SK-N-SH (cell line): ENCODE data around the gene VARS1.

ENCODE experiments used
- NRF1 ChIP-seq: IDR thresholded peaks from 2 replicates; pipeline ENCODE4 v1.6.1; 2012; ENCODE audit warnings: low read depth, mild to moderate bottlenecking, low read length
- POLR2AphosphoS5 ChIP-seq: IDR thresholded peaks from 2 replicates; pipeline ENCODE4 v1.6.1; 2012; ENCODE audit warnings: low read depth, low read length
- YY1 ChIP-seq: IDR thresholded peaks from 2 replicates; pipeline ENCODE4 v1.4.0; 2012; ENCODE audit warnings: low read depth, mild to moderate bottlenecking
- TF ChIP-seq, protein P1 (sequence below): fragments of 200-600 bp; sonication (generic); IDR thresholded peaks from 2 replicates; pipeline ENCODE4 v1.6.1; 2017; ENCODE audit warnings: antibody characterized with exemption, mild to moderate bottlenecking, moderate library complexity

DNA sequence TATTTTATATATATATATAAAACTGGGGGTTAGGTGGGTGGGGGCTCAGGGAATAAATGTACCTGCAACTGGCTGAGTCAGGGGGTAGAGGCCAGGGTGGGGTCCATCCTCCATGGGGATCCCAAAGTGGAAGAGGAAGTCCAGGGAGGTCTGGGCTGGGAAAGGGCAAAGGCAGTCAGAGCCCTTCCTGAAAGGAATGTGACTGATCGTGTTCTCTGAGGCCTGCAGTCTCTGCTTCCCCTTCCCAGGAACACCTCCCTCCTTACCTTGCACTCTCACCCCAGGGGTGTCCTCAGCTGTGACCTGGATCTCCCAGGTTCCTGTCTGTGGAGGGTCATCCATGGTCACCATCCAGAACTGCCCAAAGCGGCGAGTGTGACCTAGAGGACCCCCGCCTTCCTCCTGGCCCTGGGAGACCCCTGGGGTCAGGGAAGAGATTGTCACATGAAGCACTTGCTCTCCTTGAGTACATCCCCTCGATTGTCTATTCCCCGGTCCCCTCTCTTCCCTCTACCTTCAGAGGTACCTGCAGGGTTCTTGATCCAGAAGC lies 28.4 kb downstream of the VARS1 start:
- TF ChIP-seq POLR2AphosphoS5 (no peak), YY1 (no peak), NRF1 (no peak)
- TF ChIP-seq, protein P1, sequence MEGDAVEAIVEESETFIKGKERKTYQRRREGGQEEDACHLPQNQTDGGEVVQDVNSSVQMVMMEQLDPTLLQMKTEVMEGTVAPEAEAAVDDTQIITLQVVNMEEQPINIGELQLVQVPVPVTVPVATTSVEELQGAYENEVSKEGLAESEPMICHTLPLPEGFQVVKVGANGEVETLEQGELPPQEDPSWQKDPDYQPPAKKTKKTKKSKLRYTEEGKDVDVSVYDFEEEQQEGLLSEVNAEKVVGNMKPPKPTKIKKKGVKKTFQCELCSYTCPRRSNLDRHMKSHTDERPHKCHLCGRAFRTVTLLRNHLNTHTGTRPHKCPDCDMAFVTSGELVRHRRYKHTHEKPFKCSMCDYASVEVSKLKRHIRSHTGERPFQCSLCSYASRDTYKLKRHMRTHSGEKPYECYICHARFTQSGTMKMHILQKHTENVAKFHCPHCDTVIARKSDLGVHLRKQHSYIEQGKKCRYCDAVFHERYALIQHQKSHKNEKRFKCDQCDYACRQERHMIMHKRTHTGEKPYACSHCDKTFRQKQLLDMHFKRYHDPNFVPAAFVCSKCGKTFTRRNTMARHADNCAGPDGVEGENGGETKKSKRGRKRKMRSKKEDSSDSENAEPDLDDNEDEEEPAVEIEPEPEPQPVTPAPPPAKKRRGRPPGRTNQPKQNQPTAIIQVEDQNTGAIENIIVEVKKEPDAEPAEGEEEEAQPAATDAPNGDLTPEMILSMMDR = no peak
